NCI-H774 (cell line): ENCODE results near the gene CYP27B1.
A peak's percentile ranks its signal among the peaks of the same experiment; 100 is the strongest.

Experiments
- DNase-seq: peaks from one replicate; lab custom pipeline; 2025; lab: John Stamatoyannopoulos, UW

Gene CYP27B1

GRCh38 chr12:57765698-57766463 lies 997 bp downstream of the CYP27B1 start:
- DNase-seq: no peak

GRCh38 chr12:57765003-57765697 lies 1.7 kb downstream of the CYP27B1 start:
- DNase-seq: no peak

DNA sequence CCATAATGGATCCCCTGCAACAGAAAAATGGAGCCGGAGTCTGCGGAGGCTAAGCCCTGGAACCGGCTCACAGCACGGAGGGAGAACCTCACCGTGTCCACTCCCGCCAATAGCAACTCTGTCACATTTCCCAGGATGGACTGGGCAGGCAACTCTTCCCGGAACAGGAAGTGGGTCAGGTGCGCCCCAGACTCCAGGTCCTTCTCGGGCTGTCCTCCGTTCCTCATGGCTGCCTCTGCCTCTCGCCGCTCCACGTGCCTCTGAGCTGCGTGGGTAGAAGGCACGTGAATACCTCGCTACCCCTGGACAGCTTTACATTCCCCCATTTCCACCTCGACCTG lies 2.2 kb downstream of the CYP27B1 start:
- DNase-seq: peak; percentile 63

DNA sequence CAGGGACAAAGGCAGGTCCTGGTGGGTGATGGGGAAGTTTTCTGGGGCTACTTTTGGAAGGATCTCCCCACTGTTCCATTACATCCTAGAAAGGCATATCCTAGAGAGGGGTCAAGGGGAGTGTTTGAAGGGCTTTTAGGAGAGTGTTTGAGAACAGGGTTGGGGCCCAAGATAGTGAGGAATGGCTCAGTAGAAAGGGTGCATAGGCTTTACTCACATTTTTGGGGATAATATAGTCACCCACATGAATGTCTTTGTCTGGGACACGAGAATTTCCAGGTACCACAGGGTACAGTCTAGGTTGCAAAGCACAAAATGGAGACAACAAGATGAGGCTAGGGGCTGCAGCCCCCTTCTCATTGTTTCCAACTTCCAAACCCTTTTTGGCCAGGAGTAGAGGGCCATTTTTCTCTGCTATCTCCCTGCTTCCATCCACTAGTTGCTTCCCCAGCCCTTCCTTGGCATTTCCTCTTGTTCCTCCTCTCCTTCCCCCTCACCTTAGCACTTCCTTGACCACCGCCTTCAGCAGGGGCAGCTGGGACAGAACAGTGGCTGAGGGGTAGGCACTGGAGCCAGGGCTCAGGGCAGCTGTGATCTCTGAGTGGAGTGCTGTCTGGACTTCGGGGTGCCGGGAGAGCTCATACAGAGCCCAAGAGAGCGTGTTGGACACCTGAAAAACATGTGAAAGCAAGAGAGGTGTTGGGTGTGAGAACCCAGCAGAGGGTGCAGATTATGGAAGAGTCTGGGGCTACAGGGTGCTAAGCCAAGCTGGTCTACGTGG lies 2.8 kb downstream of the CYP27B1 start:
- DNase-seq: no peak

DNA sequence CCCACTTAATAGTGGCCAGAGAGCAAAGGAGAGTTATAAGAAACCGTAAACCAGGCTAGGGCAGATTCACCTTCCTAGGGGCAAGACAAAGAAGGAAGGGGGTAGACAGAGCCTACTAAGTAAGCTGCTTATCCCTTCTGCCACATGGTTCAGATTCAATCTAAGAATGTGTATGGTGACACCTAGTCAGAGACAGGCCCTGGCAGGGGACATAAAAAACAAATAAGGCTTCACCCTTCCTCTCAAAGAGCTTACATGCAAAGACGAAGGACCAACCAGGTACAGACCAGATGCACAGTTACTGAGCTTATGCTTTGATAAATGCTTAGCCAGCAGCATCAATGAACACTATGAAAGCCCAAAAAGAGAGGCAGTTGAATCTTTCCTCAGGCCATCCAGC lies 4.4 kb downstream of the CYP27B1 start:
- DNase-seq: no peak

- DNase-seq: no peak
Measured at GRCh38 chr12:57761391-57761998, 5.4 kb downstream of the CYP27B1 start.

- DNase-seq: no peak
Measured at GRCh38 chr12:57760347-57760982, 6.4 kb downstream of the CYP27B1 start.

DNA sequence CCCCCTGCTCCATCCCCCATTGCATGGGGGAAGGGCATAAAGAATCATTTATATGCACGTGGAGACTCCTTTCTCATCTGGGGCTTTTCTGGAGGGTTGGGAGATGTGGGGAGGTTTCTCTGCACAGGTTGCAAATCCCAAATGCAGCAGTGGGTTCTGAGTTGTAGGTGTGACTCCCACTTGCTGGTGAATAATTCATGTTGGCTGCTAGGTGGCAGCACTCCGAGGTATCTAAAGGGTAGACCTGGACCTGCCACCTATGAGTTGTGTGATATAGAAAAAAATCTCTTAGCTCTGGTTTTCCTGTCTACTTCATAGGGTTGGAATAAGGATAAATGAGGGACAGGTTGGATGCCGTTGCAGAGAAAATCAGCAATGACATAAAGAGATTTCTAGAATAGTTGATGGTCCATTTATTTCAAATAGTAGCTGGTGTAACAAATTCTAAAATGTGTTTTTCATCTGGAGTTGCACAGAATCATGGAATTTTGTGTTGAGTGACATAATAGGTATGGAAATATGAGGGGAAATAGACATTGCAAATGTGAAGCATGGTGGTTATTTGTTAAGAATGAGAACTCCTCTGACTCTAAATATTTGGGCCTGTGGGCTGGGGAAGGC lies 7.4 kb downstream of the CYP27B1 start:
- peak; percentile 34 for DNase-seq

- no peak for DNase-seq
Measured at GRCh38 chr12:57758552-57759359, 8.1 kb downstream of the CYP27B1 start.

DNA sequence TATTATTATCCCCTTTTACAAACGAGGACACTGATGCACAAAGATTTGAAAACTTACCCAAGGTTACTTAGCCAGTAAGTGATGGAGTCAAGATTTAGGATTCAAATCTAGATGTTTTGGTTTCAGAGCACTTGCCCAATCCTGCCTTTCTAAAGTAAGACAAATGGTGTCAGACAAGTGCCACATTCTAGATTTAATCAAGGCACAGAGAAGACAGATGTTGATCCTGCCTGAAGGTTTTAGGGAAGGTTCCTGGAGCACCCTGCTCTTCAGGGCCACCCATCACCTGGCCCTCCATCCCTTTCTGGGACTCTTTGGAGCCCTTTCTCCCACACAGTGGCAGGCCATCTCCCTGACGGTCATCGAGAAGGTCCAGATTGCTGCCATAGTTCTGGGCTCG lies 9.1 kb downstream of the CYP27B1 start:
- no peak for DNase-seq

DNA sequence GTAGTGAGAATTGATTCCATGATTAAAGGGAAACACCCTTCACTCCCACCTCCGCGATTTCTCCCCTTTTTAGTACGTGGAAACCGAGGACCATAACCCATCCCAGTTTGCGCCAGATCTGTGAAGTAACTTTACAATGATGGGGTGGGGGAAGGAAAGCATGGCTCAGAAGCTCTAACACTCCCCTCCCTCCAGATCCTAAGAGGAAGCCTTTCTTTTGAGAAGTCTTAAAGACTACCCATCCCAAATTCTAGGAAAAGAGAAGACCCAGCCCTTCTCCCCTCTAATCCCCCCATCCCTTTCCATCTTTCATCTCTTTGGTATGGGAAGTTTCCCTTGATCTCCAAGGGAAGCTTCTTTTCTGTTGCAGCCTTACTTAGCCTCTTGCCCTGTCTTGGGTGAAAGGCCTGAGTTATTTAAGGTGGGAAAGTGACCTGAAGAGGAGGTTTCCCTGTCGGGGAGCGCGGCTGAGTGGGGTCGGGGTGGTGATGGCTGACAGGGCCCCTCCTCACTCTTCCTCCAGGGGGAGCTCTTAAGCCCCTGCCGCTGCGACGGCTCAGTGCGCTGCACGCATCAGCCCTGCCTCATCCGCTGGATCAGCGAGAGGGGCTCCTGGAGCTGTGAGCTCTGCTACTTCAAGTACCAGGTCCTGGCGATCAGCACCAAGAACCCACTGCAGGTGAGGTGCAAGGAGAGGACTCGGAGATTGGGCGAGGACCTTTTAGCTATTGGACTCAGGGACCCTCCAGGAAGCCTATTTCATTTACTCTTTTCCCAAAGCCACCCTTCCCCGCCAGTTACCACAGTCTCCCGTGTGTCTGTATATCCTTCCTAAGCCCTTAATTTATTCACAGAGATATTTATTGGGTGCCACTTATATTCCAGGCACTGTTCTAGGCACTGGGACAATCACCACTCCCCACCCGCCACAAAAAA lies 10.2 kb downstream of the CYP27B1 start:
- no peak for DNase-seq

GRCh38 chr12:57755454-57756372 lies 11.2 kb downstream of the CYP27B1 start:
- DNase-seq: peak; percentile 30

GRCh38 chr12:57755194-57755453 lies 11.8 kb downstream of the CYP27B1 start:
- no peak for DNase-seq

GRCh38 chr12:57754411-57755193 lies 12.3 kb downstream of the CYP27B1 start, which contains the start of gene MARCHF9:
MARCHF9 (plus strand) TSS chr12:57755103; CDS start chr12:57755529, 426 bp downstream.
- peak; percentile 87 for DNase-seq

- no peak for DNase-seq
Measured at GRCh38 chr12:57753756-57754337, 13.0 kb downstream of the CYP27B1 start.

DNA sequence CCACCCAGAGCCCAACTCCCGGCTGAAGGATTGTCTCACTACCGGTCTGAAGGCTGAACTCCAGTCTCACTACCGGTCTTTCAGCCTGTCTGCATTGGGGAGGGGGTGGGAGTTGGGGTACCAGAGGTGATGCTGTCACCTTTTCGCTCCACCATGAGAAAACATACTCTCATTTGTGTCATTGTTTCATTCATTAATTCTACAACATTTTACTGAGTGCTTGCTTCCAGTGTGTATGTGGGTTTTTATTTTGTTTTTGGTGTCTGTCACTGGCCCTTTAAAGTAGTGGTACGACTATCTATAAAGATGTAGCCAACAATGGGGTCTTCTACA lies 14.2 kb downstream of the CYP27B1 start:
- no peak for DNase-seq
